IPS-NIHi7 (cell line): Measurements from ENCODE around the gene SPIB.
"Not testable (repeated sequence)": the region's sequence is repeated elsewhere in the genome, so short reads cannot be mapped to it uniquely, and the experiment has no call there.

ENCODE experiments used
- DNase-seq: peaks from one replicate; pipeline ENCODE4 v3.0.0; 2012; ENCODE audit warnings: mixed read lengths; ENCODE audit errors: extremely low spot score

SPIB gene

DNA sequence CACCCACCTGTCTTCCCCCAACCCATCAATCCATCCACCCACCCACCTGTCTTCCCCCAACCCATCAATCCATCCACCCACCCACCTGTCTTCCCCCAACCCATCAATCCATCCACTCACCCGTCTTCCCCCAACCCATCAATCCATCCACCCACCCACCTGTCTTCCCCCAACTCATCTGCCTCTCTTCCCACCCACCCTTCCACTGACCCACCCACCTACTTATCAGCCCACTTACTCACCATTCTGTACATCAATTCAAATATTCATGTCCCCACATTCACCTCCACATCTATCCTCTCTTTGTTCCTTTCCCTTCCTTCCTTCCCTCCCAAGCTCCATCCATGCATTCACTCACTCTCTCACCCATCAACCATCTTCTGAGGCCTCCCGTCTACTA is 20.4 kb downstream of the SPIB start:
- DNase-seq = not testable (repeated sequence)

DNA sequence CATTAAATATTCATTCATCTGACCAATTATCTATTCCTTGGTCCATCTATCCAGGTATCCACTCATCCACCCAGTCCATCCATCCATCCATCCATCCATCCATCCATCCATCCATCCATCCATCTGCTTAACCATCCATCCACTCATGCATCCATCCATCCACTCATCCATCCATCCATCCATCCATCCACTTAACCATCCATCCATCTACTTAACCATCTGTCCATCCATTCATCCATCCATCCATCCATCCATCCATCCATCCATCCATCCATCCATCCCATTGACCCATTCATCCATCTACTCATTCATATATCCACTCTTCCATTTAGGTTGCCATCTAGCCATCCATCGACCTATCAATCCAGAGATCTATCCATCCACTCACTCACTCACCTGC is 25.3 kb downstream of the SPIB start:
- no peak for DNase-seq

DNA sequence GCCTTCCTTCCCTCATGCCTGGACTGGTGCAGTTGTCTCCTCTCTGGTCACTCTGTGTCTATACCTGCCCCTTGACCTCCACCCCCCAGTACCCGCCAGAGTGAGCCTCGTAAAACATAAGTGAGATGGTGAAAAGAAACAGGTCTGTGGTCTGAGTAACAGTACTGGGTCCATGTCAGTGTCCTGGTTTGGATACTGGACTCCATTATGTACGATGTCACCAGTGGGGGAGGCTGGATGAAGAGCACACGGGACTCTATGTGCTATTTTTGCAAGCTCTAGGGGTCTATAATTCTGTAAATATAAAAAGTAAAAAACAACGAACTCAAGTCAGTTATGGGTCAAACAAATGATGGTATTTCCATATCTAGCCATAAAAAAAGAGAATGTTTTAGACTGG is 28.3 kb downstream of the SPIB start:
- DNase-seq = no peak

DNA sequence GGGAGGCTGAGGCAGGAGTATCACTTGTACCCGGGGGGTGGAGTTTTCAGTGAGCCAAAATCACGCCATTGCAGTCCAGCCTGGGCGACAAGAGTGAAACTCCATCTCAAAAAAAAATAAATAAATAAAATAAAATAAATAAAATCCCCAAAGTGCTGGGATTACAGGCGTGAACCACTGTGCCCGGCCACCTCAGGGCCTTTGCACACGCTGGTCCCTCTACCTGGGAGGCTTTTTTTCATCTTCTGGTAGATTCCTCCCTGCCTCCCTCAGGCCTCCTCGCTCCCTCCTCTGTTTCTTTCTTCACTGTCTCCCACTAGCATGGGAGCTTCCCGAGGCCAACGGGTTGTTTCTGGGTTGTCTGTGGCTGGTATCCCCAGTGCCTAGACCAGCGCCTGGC is 29.0 kb downstream of the SPIB start:
- no peak for DNase-seq

DNA sequence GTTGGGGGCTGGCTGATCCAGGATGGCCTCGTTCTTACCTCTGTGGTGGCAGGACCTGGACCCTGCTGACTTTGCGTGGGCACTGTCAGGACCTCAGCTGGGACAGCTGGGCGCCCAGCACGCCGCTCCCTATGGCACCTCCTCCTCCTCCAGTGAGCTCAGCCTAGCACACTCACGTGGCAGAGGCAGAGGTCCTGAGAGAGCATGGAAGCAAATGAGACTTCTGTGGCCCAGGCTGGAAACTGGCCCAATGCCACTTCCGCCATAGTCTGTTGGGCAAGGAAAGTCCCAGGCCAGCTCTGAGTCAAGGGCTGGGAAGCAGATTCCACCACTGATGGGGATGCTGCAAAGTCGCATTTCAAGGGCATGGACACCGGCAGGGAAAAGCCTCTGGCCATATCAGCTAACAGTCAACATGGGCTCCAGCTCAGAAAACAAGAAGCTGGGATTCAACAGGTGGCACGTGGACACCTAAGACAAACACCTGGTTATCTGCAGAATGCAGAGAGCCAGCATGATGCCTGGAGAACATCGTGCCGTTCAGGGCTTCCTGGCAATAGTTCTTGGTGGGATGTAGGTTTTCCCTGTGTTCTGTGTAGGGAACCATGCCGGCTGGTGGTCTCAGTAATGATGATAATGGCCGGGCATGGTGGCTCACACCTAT is 30.6 kb downstream of the SPIB start:
- no peak for DNase-seq

DNA sequence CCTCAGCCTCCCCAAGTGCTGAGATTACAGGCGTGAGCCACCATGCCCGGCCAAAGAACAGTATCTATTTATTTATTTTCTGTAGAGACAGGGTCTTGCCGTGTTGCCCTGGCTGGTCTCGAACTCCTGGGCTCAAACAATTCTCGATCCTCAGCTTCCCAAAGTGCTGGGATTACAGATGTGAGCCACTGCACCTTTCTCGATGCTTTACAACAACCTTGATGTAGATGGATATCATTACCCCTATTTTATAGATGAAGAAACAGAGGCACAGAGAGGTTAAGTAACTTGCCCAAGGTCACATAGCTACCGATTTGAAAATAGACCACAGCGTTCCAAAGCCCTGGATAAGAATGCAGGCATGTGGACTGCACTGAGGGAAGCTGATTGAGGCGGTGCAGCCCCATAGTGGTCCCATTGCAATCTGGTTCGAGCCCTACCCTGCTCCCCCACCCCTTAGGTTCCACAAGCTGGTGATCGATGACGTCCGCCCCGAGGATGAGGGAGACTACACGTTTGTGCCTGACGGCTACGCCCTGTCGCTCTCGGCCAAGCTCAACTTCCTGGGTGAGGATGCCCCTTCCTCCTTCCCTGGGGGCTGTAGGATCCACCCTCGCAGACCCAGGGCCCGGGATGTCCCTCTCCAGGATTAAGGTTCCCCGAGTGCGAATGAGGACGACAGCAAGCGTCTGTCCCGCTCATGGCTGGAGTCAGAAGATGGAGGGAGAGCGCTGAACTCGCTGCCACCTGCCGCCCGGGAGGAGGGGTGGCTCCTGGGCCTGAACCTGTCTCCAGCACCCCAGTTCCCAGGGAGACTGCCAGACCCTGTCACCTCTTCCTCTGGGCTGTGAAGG is 31.9 kb downstream of the SPIB start:
- no peak for DNase-seq

DNA sequence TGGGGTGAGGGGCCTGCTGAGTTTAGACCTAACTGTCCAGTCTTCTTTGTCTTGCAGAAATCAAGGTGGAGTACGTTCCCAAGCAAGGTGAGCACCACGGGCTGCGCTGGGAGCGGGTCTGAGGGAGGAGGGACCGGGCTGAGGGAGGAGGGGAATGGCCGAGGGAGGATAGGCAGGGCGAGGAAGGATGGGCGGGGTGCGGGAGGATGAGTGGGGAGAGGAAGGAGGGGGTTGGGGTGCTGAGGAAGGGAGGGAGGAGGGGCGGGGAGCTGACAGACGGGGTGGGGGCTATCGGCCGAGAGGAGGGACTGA is 32.4 kb downstream of the SPIB start:
- no peak for DNase-seq

DNA sequence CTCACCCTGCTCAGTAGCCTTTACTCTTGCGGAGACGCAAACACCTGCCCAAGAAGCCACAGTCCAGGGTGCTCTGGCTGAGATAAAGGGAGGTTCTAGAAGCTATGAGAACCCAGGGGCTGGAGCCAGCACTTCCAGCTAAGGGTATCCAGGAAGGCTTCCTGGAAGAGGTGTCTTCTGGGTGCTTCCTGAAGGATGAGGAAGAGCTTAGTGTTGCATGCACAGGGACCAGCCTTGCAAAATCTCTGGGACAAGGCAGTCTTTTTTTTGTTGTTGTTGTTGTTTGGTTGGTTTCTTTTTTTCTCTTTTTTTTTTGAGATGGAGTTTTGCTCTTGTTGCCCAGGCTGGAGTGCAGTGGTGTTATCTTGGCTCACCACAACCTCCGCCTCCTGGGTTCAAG is 34.5 kb downstream of the SPIB start:
- no peak for DNase-seq

DNA sequence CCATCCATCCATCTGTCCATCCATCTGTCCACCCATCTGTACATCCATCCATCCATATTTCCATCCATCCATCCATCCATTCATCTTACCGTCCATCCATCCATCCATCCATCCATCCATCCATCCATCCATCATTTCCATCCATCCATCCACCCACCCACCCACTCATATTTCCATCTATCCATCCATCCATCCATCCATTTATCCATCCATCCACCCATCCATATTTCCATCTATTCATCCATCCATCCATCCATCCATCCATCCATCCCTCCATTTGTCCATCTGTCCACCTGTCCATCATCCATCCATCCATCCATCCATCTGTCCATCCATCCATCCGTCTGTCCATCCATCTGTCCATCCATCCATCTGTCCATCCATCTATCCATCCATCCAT is 37.3 kb downstream of the SPIB start:
- DNase-seq = no peak

DNA sequence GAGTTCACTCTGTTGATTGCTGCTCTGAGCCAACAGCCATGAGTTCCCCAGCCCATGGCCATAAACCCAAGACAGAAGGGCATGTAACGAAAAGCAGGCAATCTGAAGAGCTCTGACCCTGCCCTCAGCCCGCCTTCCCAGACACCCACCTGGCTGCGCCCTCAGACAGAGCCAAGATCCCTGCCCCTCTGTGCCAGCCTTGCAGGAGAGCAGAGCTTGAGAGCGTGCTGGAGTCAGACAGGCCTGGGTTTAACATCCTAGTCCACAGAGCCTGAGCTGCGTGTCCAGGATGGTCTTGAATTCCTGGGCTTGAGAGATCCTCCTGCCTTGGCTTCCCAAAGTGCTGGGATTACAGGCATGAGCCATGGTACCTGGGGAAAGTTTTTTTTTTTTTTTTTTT is 38.6 kb downstream of the SPIB start:
- no peak for DNase-seq

DNA sequence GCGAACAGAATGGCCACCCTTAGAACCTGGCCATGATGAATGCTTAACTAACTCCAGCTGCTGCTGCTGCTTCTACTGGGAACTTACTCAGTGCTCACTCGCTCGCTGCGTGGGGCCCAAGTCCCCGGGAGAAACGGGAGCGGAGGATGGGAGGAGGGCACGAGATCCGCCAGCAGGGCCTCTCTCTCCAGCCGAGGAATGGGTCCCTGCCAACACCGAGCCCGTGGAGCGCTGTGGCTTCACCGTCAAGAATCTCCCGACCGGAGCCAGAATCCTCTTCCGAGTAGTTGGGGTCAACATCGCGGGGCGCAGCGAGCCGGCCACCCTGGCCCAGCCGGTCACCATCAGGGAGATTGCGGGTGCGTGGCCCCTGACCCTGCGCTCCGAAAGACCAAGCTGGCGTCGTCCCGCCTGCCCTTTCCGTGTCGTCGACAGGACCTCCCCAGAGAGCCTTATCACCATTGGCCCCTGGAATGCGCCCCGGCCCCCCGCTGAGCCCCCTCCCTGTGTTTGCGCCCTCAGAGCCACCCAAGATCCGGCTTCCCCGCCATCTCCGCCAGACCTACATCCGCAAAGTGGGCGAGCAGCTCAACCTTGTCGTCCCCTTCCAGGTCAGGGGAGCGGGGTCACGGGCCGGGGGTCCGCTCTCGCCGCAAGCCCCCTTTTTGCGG is 39.8 kb downstream of the SPIB start:
- no peak for DNase-seq

DNA sequence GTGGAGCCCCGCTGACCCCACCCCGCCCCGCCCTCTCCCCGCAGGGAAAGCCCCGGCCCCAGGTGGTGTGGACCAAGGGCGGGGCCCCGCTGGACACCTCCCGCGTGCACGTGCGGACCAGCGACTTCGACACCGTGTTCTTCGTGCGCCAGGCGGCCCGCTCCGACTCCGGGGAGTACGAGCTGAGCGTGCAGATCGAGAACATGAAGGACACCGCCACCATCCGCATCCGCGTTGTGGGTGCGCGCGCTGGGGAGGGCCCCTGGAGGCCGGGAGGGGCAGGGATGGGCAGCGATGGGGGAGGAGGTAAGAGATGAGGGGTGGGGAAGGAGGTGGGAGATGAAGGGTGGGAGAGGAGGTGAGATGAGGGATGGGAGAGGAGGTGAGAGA is 40.3 kb downstream of the SPIB start:
- DNase-seq = no peak

DNA sequence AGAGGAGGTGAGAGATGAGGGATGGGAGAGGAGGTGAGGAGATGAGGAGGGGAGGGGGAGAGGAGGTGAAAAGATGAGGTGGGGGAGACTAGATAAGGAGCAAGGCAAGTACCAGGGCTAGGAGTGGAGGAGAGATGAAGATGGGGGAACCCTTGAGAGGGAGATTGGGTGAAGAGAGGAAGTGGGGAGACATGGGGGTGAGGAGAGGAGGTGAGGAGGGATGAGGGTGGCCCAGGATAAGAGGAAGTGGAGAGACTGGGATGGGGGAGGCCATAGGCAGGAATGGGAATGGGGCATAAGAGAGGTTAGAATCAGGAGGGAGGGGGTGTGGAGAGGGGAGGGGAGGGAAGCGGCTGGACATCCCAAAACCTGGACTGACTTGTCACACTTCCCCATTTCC is 40.9 kb downstream of the SPIB start:
- DNase-seq = no peak

DNA sequence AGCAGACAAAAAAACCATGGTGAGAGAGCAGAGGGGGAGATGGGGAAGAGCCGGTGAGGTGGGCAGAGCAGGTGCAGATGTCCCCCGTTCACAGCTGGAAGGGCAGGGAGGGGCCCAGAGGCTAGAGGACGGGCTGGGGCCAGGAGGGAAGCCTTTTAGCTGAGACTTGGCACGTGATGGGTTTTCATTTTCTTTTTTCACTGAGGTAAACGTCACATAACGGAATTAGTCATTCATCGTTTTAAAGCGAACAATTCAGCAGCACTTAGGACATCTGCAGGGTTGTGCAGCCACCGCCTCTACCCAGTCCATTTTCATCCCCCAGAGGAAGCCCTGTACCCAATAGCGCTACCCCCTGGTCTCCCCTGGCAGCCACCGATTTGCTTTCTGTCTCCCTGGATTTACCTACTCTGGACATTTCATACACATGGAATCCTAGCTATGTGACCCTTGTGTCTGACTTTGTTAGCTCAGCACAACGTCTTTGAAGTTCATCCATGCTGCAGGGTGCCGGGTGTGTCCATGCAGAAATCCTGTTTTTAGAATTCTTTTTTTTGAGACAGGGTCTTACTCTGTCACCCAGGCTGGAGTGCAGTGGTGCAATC is 41.5 kb downstream of the SPIB start:
- no peak for DNase-seq

DNA sequence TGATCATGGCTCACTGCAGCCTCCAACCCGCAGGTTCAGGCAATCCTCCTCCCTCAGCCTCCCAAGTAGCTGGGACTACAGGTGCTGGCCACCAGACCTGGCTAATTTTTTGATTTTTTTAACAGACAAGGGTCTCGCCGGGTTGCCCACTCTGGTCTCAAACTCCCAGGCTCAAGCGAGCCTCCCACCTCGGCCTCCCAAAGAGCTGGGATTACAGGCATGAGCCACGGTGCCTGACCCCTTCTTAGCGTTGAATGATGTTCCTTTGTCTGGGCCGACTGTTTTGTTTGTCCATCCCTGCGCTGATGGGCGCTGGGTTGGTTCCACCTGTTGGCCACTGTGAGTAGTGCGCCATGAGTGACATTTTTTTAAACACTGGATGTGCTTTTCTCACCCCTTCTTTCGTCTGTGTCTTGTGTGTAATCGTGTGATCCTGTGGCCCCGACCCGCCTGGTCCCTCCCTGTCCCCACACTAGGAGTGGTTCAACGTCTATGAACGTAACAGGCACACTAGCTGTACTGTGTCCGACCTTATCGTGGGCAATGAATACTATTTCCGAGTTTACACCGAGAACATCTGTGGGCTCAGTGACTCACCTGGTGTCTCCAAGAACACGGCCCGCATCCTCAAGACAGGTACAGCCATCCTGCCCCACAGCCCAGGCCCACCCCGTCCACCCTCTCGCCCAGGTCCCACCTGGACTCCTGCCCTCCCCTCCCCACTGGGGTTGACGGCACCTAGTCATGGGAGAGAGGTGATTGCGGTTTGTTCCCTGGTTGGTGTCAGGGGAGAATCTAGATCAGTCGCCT is 42.5 kb downstream of the SPIB start:
- peak; percentile 91 for DNase-seq

DNA sequence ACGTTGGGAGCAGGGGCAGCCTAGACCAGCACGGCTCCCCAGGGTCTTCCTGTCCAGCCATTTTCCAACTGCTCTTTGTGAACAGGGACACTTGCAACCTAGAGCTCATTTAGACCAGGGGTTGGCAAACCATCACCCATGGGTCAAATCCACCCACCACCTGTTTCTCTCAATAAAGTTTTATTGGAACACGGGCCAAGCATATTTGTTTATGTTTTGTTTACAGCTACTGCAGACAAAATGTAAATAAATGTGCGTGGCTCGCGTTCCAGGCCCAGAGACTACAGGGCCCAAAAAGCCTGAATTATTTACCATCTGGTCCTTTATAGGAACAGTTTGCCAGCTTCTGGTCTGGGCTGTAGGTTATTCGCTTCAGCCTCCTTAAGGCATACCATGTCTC is 44.2 kb downstream of the SPIB start:
- no peak for DNase-seq

DNA sequence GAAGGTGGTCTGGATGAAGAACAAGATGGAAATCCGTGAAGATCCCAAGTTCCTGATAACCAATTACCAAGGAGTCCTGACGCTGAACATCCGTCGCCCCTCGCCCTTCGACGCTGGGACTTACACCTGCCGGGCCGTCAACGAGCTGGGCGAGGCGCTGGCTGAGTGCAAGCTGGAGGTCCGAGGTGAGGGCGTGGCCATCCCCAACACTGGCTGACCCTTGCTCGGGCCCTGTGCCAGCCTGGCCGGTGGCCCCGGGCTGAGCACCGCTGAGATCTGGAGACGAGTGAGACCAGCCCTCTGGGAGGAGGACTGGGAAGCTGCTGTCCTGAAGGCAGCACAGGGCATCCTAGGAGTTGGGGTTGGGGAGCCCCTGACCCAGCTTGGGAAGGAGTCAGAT is 45.6 kb downstream of the SPIB start:
- no peak for DNase-seq

DNA sequence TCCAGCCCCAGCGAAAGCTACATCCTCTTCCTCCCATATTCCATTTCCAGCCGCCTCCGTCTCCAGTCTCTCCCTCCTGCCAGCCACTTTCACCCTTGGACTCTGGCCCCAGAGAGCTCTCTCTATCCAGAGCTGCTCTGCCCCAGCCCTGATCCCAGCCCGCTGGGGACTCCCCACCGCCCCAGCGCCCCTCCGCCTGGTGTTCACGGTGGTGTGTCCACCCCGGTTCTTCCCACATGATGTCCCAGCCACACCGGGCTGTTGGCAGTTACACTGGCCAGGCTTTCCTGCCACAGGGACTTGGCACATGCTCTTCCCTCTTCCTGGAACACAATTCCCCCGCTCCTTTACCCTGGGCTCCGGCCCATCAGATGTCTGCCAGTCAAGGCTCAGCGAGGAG is 46.3 kb downstream of the SPIB start:
- DNase-seq = no peak

DNA sequence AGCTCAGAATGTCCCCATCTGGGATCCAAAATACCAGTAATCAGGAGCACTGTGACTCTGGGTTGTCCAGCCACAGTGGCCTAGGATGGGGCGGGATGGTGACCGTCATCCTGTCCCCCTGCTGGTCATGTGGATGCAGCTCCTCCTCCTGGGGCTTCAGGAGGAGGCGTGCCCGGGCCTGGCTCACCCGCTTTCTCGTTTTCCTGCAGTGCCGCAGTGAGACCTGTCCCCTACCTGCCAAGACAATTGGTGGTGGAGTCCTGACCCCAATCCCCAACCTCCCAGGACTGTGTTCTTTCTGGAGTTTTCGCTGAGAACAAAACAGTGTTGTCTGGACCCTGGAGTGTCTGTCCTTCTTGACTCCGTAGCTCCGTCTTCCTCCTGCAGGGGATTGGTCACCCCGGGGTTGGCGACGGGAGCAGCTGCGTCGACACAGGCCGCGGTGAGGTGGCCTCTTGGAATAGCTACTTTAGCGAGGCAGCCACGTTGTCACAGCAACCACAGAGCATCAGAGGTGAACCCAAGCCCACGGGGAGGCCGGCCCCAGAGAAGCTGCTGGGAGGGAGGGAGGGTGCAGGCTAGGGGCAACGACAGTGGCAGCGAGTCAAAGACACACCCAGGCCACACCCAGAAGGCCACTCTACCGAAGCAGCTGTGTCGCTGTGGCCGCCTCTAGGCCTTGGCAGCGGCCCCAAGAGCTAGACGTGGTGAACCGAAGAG is 47.4 kb downstream of the SPIB start:
- DNase-seq = peak; percentile 83

DNA sequence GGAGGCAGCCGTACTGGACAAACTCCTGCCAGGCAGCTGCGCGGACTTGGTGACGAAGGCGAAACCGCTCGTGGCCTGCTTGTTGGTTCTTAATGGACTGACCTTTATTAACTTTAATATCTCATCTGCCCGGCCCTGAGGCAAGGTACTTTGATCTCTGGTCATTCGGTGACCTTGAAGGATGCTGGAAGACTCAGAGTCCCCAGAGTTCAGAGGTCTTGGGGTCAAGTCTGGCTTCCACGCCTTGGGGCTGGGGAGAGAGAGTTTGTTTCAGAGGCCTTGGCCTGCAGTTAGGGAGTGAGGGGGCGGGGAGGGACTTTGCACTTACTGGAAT is 47.9 kb downstream of the SPIB start:
- no peak for DNase-seq

DNA sequence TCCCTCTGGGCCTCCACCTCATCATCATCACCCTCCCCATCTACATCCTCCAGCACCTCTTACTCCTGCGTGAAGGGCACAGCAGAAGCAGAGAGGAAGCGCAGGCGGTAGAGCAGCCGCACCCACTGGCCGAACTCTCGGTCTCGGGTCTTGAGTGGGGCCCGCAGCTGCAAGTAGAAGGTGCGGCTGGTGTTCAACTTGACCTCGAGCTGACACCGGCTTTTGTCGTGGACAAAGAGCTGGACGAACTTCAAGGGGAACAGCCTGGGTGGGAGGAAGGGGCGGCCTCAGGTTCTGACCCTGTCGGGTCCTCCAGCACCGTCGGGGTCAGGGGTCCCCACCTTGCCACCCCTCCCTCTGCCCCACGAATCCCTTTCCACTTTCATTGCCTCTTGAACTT is 48.8 kb downstream of the SPIB start:
- no peak for DNase-seq
